ACC112 (cell line): Measurements from ENCODE around the gene ARAF.
A peak's percentile ranks its signal among the peaks of the same experiment; 100 is the strongest.

ENCODE experiments used
- H2AFZ ChIP-seq: fragments of 200-600 bp; sonication (generic); one replicate; pipeline ENCODE4 v1.6.0; 2017; ENCODE audit warnings: antibody characterized with exemption, low read length; ENCODE audit not compliant: unreplicated experiment
- H3K27ac ChIP-seq: fragments of 200-600 bp; sonication (generic); 2 replicates; pipeline ENCODE4 v1.5.1; 2014; ENCODE audit warnings: low read depth, mild to moderate bottlenecking, antibody characterized with exemption, low read length, moderate library complexity
- H3K27me3 ChIP-seq: fragments of 200-600 bp; sonication (generic); 2 replicates; pipeline ENCODE4 v1.6.1; 2014; ENCODE audit warnings: mild to moderate bottlenecking, antibody characterized with exemption, low read length, moderate library complexity, mixed read lengths; ENCODE audit not compliant: insufficient read depth
- H3K36me3 ChIP-seq: fragments of 200-600 bp; sonication (generic); 2 replicates; pipeline ENCODE4 v1.6.1; 2016; ENCODE audit warnings: mild to moderate bottlenecking, antibody characterized with exemption, low read length, moderate library complexity, mixed read lengths; ENCODE audit not compliant: insufficient read depth
- H3K4me1 ChIP-seq: fragments of 200-600 bp; sonication (generic); one replicate; pipeline ENCODE4 v1.6.1; 2016; ENCODE audit warnings: low read length, mixed read lengths; ENCODE audit not compliant: insufficient read depth, unreplicated experiment, control insufficient read depth
- H3K4me3 ChIP-seq: fragments of 200-600 bp; sonication (generic); 2 replicates; pipeline ENCODE4 v1.5.1; 2014; ENCODE audit warnings: mild to moderate bottlenecking, low read depth, low read length
- H3K79me2 ChIP-seq: fragments of 200-600 bp; sonication (generic); one replicate; pipeline ENCODE4 v1.6.0; 2016; ENCODE audit warnings: low read length; ENCODE audit not compliant: control insufficient read depth, unreplicated experiment, insufficient read depth

The ARAF gene

GRCh38 chrX:47564438-47565085 is 3.6 kb downstream of the ARAF start:
- H3K4me1 ChIP-seq = peaks cover 24% of the 10 kb centered on the region
- H3K27me3 ChIP-seq = no peaks in the 10 kb centered on the region
- peak overlapping the region; percentile 45; the same call in 1 of the 2 replicates for H3K4me3 ChIP-seq
- no peak overlapping the region for H2AFZ ChIP-seq
- H3K27ac ChIP-seq = peak overlapping the region; percentile 84
- H3K79me2 ChIP-seq = peaks cover 23% of the 10 kb centered on the region
- H3K36me3 ChIP-seq = peaks cover 12% of the 10 kb centered on the region; the same call in 1 of the 2 replicates

DNA sequence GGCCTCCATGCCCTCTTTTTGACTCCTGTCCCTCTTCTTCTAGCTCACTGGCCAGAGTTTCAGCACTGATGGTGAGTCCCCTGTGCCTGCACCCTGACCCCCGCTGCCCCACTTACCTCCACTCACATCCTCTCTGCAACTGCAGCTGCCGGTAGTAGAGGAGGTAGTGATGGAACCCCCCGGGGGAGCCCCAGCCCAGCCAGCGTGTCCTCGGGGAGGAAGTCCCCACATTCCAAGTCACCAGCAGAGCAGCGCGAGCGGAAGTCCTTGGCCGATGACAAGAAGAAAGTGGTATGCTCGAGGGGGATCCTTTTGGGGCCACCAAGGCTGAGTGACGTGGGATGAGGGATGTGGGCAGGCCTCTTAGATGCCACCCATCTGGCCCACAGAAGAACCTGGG is 5.8 kb downstream of the ARAF start:
- Histone ChIP-seq H3K36me3 (peaks cover 14% of the 10 kb centered on the region; the same call in 1 of the 2 replicates), H3K4me3 (no peak overlapping the region)

GRCh38 chrX:47568656-47569295 is 7.8 kb downstream of the ARAF start:
- peaks cover 12% of the 10 kb centered on the region; the same call in 1 of the 2 replicates for H3K36me3 ChIP-seq
- peaks cover 11% of the 10 kb centered on the region for H3K4me1 ChIP-seq

More for the DNA sequence above, 5.8 kb downstream of the ARAF start:
- H3K4me1 ChIP-seq = peaks cover 24% of the 10 kb centered on the region
- peaks cover 15% of the 10 kb centered on the region for H3K79me2 ChIP-seq
- no peak overlapping the region for H3K27ac ChIP-seq
- no peaks in the 10 kb centered on the region for H3K27me3 ChIP-seq
- no peak overlapping the region for H2AFZ ChIP-seq

GRCh38 chrX:47570794-47571193 is 9.8 kb downstream of the ARAF start:
- Histone ChIP-seq H3K27me3 (no peaks in the 10 kb centered on the region), H3K27ac (no peak overlapping the region)

More at GRCh38 chrX:47568656-47569295, 7.8 kb downstream of the ARAF start:
- Histone ChIP-seq H3K27ac (no peak overlapping the region), H3K79me2 (peaks cover 9% of the 10 kb centered on the region), H3K27me3 (no peaks in the 10 kb centered on the region), H3K4me3 (no peak overlapping the region), H2AFZ (no peak overlapping the region)

GRCh38 chrX:47571215-47571614 is 10.2 kb downstream of the ARAF start:
- H3K27ac ChIP-seq = no peak overlapping the region
- peaks cover 5% of the 10 kb centered on the region; the same call in 1 of the 2 replicates for H3K36me3 ChIP-seq
- no peaks in the 10 kb centered on the region for H3K27me3 ChIP-seq
- H3K4me1 ChIP-seq = no peaks in the 10 kb centered on the region
- H2AFZ ChIP-seq = no peak overlapping the region
- no peak overlapping the region for H3K4me3 ChIP-seq
- no peaks in the 10 kb centered on the region for H3K79me2 ChIP-seq

More at GRCh38 chrX:47570794-47571193, 9.8 kb downstream of the ARAF start:
- Histone ChIP-seq H3K4me1 (no peaks in the 10 kb centered on the region), H3K4me3 (no peak overlapping the region), H3K79me2 (no peaks in the 10 kb centered on the region), H2AFZ (no peak overlapping the region), H3K36me3 (peaks cover 5% of the 10 kb centered on the region; the same call in 1 of the 2 replicates)

DNA sequence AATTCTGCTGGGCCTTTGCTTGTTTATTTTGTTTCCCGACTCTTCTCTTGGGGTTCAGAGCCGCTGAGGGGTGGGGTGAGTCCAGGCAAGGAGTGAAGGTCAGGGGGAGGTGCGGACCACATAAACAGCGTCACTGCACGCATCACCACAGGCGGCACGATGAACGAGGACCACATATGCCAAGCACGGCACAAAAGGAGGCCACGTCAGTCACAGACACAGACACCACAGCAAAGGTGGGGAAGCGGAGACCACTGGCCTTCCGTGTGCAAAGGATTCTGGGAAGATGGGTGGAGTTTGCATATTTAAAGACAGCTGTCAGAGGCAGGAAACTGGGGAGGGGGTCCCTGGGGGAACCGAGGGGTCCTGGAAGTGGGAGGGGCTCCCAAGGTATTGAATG is 10.9 kb downstream of the ARAF start:
- H3K27ac ChIP-seq = no peak overlapping the region
- H3K79me2 ChIP-seq = no peaks in the 10 kb centered on the region
- H2AFZ ChIP-seq = no peak overlapping the region
- no peaks in the 10 kb centered on the region for H3K27me3 ChIP-seq
- H3K36me3 ChIP-seq = peaks cover 5% of the 10 kb centered on the region; the same call in 1 of the 2 replicates
- H3K4me1 ChIP-seq = no peaks in the 10 kb centered on the region
- no peak overlapping the region for H3K4me3 ChIP-seq

DNA sequence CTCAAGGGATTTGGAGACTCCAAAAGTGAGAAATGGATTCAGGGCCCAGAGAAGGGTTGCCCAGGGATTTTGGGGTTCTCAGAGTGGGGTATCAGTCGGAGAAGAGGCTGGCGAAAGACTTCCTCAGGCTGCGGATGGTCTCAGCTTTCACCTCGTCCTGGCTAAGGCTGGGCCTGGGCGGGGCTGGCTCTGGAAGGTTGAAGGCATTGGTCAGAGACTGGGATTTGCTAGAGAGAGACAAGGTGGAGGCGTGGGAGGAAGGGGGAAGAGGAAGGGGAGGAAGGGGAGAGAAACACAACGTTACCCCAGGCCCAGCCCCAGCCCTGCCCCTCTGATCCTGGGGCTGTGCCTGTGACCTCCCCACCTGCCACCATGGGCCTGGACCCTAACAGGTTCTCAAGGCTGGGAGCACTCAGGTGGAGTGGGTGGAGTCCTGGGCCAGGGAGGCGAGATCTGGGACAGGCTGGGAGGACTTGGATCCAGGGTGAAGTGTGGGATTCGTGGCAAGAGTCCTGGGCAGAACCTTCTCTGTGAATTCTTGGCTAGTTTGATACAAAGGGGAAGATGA is 11.9 kb downstream of the ARAF start:
- Histone ChIP-seq H3K4me3 (no peak overlapping the region), H2AFZ (no peak overlapping the region), H3K27me3 (no peaks in the 10 kb centered on the region), H3K79me2 (no peaks in the 10 kb centered on the region), H3K4me1 (peaks cover 7% of the 10 kb centered on the region), H3K36me3 (peaks cover 5% of the 10 kb centered on the region; the same call in 1 of the 2 replicates), H3K27ac (no peak overlapping the region)

- Histone ChIP-seq H3K27me3 (no peaks in the 10 kb centered on the region), H3K27ac (no peak overlapping the region), H3K4me1 (peaks cover 13% of the 10 kb centered on the region), H3K4me3 (no peak overlapping the region), H3K79me2 (no peaks in the 10 kb centered on the region), H2AFZ (no peak overlapping the region), H3K36me3 (peaks cover 5% of the 10 kb centered on the region; the same call in 1 of the 2 replicates)
Measured at GRCh38 chrX:47573341-47574075, 12.5 kb downstream of the ARAF start.

DNA sequence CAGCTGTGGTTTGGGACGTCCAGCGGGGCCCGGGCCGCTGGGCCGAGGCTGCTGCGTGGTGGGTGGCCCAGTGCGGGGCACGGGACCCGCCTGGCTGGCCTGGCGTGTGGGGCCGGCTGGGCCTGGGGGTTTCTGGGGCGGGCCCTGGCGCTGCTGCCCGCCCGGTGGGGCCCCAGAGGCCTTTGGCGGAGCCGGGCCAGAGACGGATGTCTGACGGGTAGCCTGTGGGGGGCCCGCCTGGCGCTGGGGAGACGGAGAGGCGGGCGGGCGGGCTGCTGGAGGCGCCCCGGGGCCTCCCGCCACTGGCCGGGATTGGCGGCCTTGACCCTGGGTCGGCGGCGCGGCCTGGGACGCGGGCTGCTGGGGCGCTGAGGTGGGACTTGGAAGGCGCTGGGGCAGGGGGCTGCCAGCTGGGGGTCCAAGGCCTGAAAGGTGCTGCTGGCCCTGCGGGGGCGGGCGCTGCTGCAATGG is 13.1 kb downstream of the ARAF start:
- H3K4me3 ChIP-seq = no peak overlapping the region
- peaks cover 19% of the 10 kb centered on the region for H3K4me1 ChIP-seq
- H3K27ac ChIP-seq = no peak overlapping the region
- H2AFZ ChIP-seq = no peak overlapping the region
- peaks cover 5% of the 10 kb centered on the region; the same call in 1 of the 2 replicates for H3K36me3 ChIP-seq
- H3K27me3 ChIP-seq = no peaks in the 10 kb centered on the region
- H3K79me2 ChIP-seq = no peaks in the 10 kb centered on the region

GRCh38 chrX:47574547-47575301 is 13.7 kb downstream of the ARAF start:
- Histone ChIP-seq H3K27ac (no peak overlapping the region), H3K4me3 (no peak overlapping the region), H3K79me2 (no peaks in the 10 kb centered on the region), H3K4me1 (peaks cover 22% of the 10 kb centered on the region), H2AFZ (no peak overlapping the region), H3K36me3 (peaks cover 5% of the 10 kb centered on the region; the same call in 1 of the 2 replicates), H3K27me3 (no peaks in the 10 kb centered on the region)
